ENCODE data around the gene ATP5PO. TPM values are rescaled to one million over a fixed set of nuclear protein-coding genes. Genes with fewer than 3 reads are reported as not detected.

ATP5PO gene, protein sequence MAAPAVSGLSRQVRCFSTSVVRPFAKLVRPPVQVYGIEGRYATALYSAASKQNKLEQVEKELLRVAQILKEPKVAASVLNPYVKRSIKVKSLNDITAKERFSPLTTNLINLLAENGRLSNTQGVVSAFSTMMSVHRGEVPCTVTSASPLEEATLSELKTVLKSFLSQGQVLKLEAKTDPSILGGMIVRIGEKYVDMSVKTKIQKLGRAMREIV
- 137 to 163 TPM (median 150 TPM) in 5 replicates for total RNA-seq (2022; extraction: Qiagen RNA extraction)

GRCh38 chr21:33915368-33916199 is at the start of gene ATP5PO:
Gene ATP5PO (minus strand): TSS chr21:33915804. CDS start chr21:33915763, 41 bp downstream.

Other genes starting within 250 kb of the ATP5PO start
- gene MRPS6, start 157.8 kb upstream of the ATP5PO start, total RNA-seq (2022; extraction: Qiagen RNA extraction): 39.1 to 46.9 TPM (median 41.7 TPM) in 5 replicates
- 2.1 to 4.0 TPM (median 2.6 TPM) in 5 replicates for gene SLC5A3, start 157.8 kb upstream of the ATP5PO start, total RNA-seq (2022; extraction: Qiagen RNA extraction)